Stromal cell of bone marrow (primary cell): ENCODE measurements around the gene UBASH3B.
"Not testable (repeated sequence)": the region's sequence is repeated elsewhere in the genome, so short reads cannot be mapped to it uniquely, and the experiment has no call there.

Source experiments
- DNase-seq: peaks from one replicate; pipeline ENCODE4 v3.0.0-alpha.2; 2012; ENCODE audit warnings: low read depth

Gene UBASH3B

GRCh38 chr11:122852074-122852795 lies 196.7 kb downstream of the UBASH3B start:
- DNase-seq: no peak

GRCh38 chr11:122852796-122853160 lies 197.3 kb downstream of the UBASH3B start:
- no peak for DNase-seq

- DNase-seq: no peak
These were observed 197.7 kb downstream of the UBASH3B start for GRCh38 chr11:122853261-122853660.

GRCh38 chr11:122853971-122854446 lies 198.5 kb downstream of the UBASH3B start:
- peak; percentile 73 for DNase-seq

- no peak for DNase-seq
These were observed 206.1 kb downstream of the UBASH3B start for GRCh38 chr11:122861631-122862030.

GRCh38 chr11:122862091-122862490 lies 206.6 kb downstream of the UBASH3B start:
- DNase-seq: no peak

GRCh38 chr11:122863154-122863553 lies 207.6 kb downstream of the UBASH3B start:
- not testable (repeated sequence) for DNase-seq

- DNase-seq: no peak
These were observed 208.3 kb downstream of the UBASH3B start for GRCh38 chr11:122863704-122864326.
